ENCODE data around the gene IFNAR1. TPM values are rescaled to one million over a fixed set of nuclear protein-coding genes. Genes with fewer than 3 reads are reported as not detected.

Gene IFNAR1
- total and polyA plus RNA-seq, 10 donors, result 9.2 to 86.1 (median 57.3) TPM

DNA sequence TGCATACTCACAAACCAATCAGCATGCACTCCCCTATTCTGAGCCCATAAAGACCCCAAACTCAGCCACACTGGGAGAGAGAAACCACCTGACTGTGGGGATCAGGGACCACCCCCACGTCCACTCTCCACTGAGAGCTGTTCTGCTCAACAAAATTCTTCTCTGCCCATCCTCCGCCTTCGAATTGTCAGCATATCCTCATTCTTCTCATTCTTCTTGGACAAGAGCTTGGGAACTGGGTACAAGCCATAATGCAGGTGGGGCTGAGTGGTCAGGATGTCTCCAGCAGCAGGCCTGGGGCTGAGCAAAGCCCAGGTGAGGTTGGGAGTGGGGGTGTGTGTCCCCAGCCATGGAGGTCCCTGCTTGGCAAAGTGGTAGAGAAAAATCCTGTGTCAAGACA is 43.8 kb downstream of the IFNAR1 start:
- 91 to 97% (median 94%) methylated on average over 3 of the region's 3 CpGs for WGBS, 5 donors
- no peak for DNase-seq
- Histone ChIP-seq H3K4me1 (peaks cover 4 to 71% (median 21%) of the 10 kb centered on the region in 6 donors), H3K27ac (peak overlapping the region in 3 of 8 donors; percentile 38 to 50 (median 43)), H3K4me3 (no peak overlapping the region), H3K27me3 (replicated peaks in 1 of 7) (no peaks in the 10 kb centered on the region), H3K36me3 (no peaks in the 10 kb centered on the region), H3K9me3 (peaks cover 0 to 37% (median 27%) of the 10 kb centered on the region in 8 donors)
- intact Hi-C loops (cut with DNase I; ENCODE audit: low total_unique reads), result loop anchor here (10.0 kb wide), 1 partner anchor 164 kb away; no protein-coding TSS in a partner anchor
- TF ChIP-seq, protein P1, sequence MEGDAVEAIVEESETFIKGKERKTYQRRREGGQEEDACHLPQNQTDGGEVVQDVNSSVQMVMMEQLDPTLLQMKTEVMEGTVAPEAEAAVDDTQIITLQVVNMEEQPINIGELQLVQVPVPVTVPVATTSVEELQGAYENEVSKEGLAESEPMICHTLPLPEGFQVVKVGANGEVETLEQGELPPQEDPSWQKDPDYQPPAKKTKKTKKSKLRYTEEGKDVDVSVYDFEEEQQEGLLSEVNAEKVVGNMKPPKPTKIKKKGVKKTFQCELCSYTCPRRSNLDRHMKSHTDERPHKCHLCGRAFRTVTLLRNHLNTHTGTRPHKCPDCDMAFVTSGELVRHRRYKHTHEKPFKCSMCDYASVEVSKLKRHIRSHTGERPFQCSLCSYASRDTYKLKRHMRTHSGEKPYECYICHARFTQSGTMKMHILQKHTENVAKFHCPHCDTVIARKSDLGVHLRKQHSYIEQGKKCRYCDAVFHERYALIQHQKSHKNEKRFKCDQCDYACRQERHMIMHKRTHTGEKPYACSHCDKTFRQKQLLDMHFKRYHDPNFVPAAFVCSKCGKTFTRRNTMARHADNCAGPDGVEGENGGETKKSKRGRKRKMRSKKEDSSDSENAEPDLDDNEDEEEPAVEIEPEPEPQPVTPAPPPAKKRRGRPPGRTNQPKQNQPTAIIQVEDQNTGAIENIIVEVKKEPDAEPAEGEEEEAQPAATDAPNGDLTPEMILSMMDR (IDR thresholded peaks at IDR 0.05 in 8 of 11, conservative IDR thresholded peaks at IDR 0.05 in 3 of 11), result no peak
- no peak for TF ChIP-seq POLR2AphosphoS5 (IDR thresholded peaks at IDR 0.05)
- TF ChIP-seq POLR2A (IDR thresholded peaks at IDR 0.05), result no peak

DNA sequence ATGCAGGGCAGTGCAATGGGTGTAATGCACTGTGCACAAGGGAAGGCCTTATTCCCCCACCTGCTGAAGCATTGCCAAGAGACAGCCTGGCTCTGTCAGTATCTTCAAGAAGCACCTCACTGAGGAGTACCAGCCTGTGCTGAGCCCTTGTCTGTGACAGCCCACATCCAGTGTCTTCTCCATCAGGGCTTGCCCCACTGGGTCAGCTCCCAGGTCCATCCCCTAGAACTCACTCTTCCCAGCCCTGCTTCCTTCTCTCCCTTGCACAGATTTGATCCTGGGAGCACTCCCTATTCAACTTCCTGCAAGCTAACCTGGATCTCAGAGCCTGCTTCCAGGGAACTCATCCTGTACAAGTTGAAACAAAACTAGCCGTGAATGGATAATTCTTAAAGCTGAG is 44.8 kb downstream of the IFNAR1 start:
- Histone ChIP-seq H3K36me3 (no peaks in the 10 kb centered on the region), H3K9me3 (peaks cover 0 to 37% (median 27%) of the 10 kb centered on the region in 8 donors), H3K27ac (peak overlapping the region in 1 of 8 donors; percentile 90), H3K4me1 (peaks cover 5 to 71% (median 26%) of the 10 kb centered on the region in 6 donors), H3K27me3 (replicated peaks in 1 of 7) (no peaks in the 10 kb centered on the region), H3K4me3 (no peak overlapping the region)
- WGBS, 5 donors, result 90 to 100% (median 95%) methylated on average over 1 of the region's 1 CpG
- DNase-seq, result no peak
- TF ChIP-seq POLR2A (IDR thresholded peaks at IDR 0.05), result no peak
- TF ChIP-seq, protein P1 (IDR thresholded peaks at IDR 0.05 in 8 of 11, conservative IDR thresholded peaks at IDR 0.05 in 3 of 11), result no peak
- TF ChIP-seq POLR2AphosphoS5 (IDR thresholded peaks at IDR 0.05), result no peak
- intact Hi-C loops (cut with DNase I; ENCODE audit: low total_unique reads), result loop anchor here (10.0 kb wide), 1 partner anchor 165 kb away; no protein-coding TSS in a partner anchor

DNA sequence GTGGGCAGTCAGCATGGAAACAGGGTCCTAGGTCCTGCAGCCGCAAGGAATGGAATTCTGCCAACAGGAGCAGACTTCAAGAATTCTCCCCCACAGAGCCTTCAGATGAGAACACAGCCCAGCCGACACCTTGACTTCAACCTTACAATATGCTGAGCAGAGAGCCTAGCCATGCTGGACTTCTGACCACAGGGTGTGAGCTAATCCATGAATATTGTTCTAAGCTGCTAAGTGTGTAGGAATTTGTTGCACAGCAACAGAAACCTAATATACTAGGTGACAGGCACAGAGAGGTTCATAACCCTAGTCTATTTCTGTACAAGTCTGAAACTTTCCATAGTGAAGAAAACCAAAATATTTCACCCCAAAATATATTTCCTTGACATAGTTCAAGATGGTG is 45.5 kb downstream of the IFNAR1 start:
- no peaks in the 10 kb centered on the region for H3K36me3 ChIP-seq
- H3K9me3 ChIP-seq, result peaks cover 0 to 37% (median 27%) of the 10 kb centered on the region in 8 donors
- WGBS, 5 donors, result 89 to 98% (median 95%) methylated on average over 2 of the region's 2 CpGs
- TF ChIP-seq POLR2A (IDR thresholded peaks at IDR 0.05) (no peak), POLR2AphosphoS5 (IDR thresholded peaks at IDR 0.05) (no peak)
- TF ChIP-seq, protein P1 (IDR thresholded peaks at IDR 0.05 in 8 of 11, conservative IDR thresholded peaks at IDR 0.05 in 3 of 11), result no peak
- H3K4me1 ChIP-seq, result peaks cover 10 to 71% (median 32%) of the 10 kb centered on the region in 6 donors
- H3K4me3 ChIP-seq, result no peak overlapping the region
- intact Hi-C loops (cut with DNase I; ENCODE audit: low total_unique reads), result no loop called here
- no peaks in the 10 kb centered on the region for H3K27me3 ChIP-seq (replicated peaks in 1 of 7)
- peak overlapping the region in 3 of 8 donors; percentile 4 to 90 (median 85) for H3K27ac ChIP-seq
- DNase-seq, result no peak

DNA sequence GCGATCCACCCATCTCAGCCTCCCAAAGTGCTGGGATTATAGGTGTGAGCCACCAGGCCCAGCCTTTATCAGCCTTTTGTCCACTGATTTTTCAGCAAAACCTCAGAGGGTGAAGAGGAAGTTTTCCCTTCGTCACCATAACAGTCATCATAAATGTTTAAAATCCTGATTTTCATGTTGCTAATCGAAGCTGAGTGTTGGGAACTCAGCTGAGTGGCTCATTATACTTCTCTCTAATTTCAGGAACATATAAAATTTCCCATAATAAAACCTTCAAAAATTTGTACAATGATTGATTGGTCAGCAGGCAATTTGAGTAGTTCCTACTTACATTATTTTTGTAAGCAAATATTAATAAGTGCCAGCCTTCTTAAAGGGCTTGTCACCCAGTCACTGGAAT is 46.6 kb downstream of the IFNAR1 start:
- H3K36me3 ChIP-seq, result no peaks in the 10 kb centered on the region
- H3K27ac ChIP-seq, result peak overlapping the region in 5 of 8 donors; percentile 4 to 90 (median 85)
- DNase-seq, result no peak
- H3K4me1 ChIP-seq, result peaks cover 13 to 81% (median 37%) of the 10 kb centered on the region in 6 donors
- peaks cover 0 to 30% (median 24%) of the 10 kb centered on the region in 8 donors for H3K9me3 ChIP-seq
- TF ChIP-seq, protein P1 (IDR thresholded peaks at IDR 0.05 in 8 of 11, conservative IDR thresholded peaks at IDR 0.05 in 3 of 11), result no peak
- no peak for TF ChIP-seq POLR2A (IDR thresholded peaks at IDR 0.05)
- TF ChIP-seq POLR2AphosphoS5 (IDR thresholded peaks at IDR 0.05), result no peak
- no peak overlapping the region for H3K4me3 ChIP-seq
- H3K27me3 ChIP-seq (replicated peaks in 1 of 7), result no peaks in the 10 kb centered on the region
- 76 to 81% (median 77%) methylated on average over 3 of the region's 3 CpGs for WGBS, 5 donors
- intact Hi-C loops (cut with DNase I; ENCODE audit: low total_unique reads), result no loop called here

Measured in spleen (tissue), 11 donors.